Stimulated activated CD8-positive, alpha-beta memory T cell treated with anti-CD3 and anti-CD28 coated beads, Interleukin-4, amount 100 ng/mL, for 4 hours (primary cell): ENCODE results near the gene PKD1L1.
"Not testable (repeated sequence)": the region's sequence is repeated elsewhere in the genome, so short reads cannot be mapped to it uniquely, and the experiment has no call there.

Source experiments
- DNase-seq, 2 donors: peaks; one replicate each; pipeline ENCODE4 v3.0.0-alpha.2; 2020; ENCODE audit warnings: low read depth in 2 of 2, low spot score in 1 of 2

PKD1L1 gene

DNA sequence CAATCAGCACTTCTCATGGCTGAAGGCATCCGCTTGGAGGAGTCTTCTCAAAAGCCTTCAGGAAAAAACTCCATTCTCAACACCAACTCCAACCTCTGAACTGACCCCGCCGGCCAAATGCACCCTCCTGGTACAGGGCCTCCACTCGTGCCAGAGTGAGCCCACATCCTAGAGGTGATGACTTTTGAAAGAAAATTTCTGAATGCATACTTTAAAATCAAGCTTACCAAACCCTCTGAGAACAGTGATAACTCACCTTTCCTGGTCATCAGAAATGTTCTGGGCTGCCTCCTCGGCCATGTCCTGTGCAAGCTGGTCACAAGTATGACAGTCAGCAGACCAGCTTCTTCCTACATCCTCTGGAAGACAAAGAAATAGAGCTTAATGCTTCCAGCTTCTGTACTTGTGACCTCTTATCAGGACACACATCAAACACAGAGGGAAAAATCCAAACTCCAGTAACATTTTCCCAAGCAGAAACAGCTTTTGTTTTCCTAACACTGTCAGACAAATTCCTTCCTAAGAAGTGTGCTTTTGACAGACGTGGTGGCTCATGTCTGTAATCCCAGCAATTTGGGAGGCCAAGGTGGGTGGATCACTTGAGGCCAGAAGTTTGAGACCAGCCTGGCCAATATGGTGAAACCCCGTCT is at the start of gene PKD1L1:
PKD1L1 (minus strand) TSS at position 326 of the 650 bp plus-strand sequence; CDS start at position 300, 26 bp downstream.
- no peak for DNase-seq

GRCh38 chr7:47992446-47992845 is 44.2 kb upstream of the PKD1L1 start:
- no peak for DNase-seq

DNA sequence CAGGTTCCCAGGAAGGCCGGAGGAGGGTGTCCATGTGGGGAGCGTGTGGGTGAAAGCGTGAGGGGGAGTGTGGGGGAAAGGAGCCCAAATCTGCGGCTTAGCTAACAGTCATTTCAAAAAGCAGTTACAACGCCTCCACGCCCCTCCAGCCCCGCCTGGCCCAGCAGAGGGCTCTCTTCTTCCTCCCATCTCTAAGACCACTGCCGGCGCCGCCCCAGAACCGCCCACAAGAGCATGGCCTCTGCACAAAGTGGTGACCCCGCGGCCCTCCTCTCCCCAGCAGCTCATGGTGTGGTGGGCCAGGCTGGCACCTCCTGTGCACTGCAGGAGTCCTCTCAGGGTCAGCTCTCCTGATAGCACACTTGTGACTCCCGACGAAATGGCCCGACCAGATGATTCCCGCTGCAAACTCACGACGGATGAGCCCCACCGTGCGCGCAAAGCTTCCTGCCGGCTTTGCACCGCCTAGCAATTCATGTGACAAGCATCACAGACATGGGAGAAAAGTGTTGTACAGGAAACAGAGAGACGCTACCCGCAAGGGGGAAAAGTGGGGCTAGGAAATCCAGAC is 43.6 kb upstream of the PKD1L1 start:
- peak; percentile 70 to 75 for DNase-seq

DNA sequence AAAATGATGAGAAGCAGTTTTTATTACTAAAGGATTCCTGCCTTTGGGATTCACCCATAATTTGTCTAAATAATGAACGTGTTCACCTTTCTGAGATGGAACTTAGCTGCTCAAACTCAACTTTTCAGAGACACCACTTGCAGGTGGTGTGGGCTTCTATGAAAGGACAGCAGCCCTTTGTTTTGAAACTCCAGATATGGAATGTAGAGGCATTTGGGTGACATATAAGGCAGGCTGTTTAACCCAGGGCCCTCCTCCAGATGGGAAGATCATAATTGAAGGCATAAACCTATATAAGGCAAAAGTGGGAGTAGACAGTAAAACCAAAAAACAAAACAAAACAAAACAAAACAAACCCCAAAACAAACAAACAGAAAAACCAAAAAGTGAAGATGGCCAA is 43.0 kb upstream of the PKD1L1 start:
- no peak for DNase-seq

- no peak for DNase-seq
Observed at GRCh38 chr7:47990592-47990991, 42.3 kb upstream of the PKD1L1 start.

GRCh38 chr7:47989607-47990400 is 41.5 kb upstream of the PKD1L1 start:
- DNase-seq, result not testable (repeated sequence)

DNA sequence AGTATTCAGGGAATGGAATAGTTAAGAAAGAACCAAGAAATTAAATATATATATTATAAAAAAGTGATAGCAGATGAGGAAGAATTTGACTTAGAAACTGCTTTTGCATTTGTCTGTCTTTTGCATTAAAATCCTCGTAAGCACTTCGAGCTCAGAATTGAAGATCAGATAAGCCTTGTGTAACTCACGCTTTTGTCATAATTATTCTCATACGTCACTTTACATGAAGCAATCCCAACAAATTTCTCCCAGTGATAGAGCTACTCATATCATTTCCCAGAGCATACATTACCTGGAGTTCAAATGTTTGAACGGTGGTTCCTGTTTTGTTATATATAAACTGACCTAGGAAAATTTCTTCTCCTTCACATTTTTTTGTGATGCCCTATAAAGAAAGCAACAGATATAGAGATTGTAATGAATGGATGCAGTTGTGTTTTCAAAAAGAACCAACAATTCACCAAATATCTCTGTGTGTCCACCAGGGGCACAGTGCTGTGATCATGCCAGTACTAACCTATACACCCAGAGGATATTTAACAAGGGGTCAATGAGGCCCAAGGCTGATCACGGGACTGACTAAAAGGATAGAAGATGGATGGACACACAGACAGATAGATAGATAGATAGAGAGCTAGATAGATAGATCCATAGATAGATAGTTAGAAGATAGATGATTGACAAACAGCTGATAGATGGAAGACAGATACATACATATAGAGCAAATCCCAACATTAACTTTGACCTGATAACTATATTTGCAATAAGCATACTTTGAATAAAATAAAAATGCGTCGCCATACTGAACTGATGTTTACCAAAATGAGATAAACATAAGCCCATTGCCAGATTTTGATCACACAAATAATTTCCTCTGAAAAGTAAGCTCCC is 40.5 kb upstream of the PKD1L1 start:
- DNase-seq, result no peak

GRCh38 chr7:47982610-47983009 is 34.3 kb upstream of the PKD1L1 start:
- no peak for DNase-seq

- DNase-seq, result not testable (repeated sequence)
Observed at GRCh38 chr7:47980648-47981047, 32.4 kb upstream of the PKD1L1 start.

- no peak for DNase-seq
Observed at GRCh38 chr7:47979832-47980181, 31.5 kb upstream of the PKD1L1 start.

DNA sequence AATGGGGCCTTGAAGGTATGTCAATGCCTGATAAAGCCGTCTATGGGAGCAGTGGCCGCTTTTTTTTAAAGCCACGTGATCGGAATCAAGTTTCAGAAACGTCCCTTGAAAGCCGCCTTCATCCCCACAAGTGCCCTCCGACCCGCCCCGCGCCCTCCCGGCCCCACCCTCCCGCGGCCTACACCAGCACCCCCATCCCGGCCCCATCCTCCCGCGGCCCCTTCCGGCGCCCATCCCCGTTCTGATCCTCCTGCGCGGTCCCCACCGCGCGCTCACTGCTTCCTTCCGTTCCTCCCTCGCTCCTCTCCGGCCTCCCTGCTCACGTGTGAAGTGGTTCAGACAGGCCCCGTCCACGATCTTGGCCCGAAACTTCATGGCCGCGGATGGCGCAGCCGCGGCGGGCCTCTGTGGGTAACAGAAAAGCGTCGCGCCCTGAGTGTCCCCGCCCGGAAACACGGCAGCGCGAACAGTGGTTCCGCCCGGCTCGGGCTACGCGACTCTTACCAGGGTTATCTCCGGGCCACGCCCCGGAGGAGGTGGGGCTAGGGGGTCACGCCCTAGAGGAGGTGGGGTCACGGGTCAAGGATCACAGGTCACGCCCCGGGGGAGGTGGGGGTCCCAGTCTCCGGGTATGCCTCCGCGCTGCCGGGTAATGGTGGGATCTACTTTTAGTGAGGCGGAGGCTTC is 31.0 kb upstream of the PKD1L1 start, which contains the start of gene HUS1:
HUS1 (minus strand) TSS at position 471 of the 687 bp plus-strand sequence; CDS start at position 375, 96 bp downstream.
- DNase-seq, result peak; percentile 85

DNA sequence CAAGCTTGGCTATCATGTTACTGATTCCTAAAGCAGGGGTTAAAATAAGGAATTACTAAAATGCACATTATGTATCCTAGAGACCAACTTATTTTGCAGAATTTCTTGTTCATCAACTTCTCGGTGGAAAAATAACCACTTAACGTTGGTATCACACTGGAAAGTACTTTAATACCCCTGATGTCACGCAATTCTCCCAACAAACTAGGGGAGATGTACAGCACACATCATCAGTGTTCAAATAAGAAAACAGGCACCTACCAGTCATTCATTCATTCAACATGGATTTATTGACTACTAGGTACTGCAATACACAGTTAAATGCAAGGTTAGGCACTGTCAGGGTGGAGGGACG is 30.5 kb upstream of the PKD1L1 start:
- no peak for DNase-seq

GRCh38 chr7:47973739-47974138 is 25.5 kb upstream of the PKD1L1 start:
- DNase-seq, result no peak

- no peak for DNase-seq
Observed at GRCh38 chr7:47970761-47971160, 22.5 kb upstream of the PKD1L1 start.

DNA sequence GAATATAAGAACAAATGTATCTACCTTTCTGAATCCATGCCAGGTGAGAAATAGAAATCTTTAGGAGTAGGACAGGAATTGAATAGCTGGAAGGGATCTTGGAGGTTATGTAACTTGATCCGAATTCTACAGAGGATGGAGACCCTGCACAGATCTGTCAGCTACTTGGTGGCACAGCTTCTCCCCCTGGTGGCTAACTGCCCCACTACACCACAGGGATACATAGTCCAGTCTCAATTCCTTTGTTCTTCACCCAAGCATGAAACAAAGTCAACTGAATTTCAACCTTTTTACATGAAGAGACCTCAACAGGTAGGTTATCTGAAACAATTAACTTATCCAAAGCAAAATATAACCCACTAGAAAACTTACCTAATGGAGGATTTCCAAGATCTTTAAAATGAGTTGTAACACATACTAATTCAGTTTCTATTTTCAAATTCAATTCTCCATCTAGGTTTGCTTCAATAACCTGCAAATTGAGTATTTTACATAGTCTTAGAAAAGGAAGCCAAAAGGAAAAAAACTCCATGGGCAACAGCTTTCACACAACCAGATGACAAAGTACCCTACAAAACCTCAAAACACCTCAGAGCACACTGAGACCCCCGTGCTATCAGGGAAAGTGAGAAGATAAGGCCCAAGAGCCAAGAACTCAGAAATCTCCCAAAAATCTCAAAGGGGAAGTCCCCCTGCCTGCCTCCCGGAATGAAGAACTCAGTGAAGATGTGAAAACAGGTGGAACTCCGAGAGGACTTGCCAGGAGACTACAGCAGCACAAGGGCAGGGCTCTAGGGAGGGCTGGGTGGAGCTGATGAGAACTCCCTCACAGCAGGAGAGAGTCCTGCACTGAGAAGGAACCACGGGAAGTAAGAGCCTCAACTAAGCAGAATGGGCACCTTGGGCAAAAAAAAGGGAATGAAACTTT is 20.8 kb upstream of the PKD1L1 start:
- no peak for DNase-seq

DNA sequence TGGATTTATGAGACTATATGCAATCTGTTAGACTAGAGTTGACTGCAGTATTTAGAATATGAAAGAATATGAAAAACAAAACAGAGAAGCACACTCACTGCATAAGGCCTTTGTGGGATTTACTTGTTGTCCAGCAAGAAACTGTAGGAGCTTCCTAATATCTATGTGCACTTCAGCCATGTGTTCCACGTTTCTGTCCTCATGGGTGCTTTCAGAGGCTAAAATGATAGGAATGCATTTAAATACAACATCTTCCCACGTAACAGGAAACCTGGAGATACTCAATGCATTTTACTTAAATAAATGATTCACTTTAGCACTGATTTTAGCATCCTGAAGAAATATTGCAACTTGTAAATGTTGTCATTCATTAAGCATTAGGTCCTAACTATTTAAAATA is 19.4 kb upstream of the PKD1L1 start:
- DNase-seq, result no peak

DNA sequence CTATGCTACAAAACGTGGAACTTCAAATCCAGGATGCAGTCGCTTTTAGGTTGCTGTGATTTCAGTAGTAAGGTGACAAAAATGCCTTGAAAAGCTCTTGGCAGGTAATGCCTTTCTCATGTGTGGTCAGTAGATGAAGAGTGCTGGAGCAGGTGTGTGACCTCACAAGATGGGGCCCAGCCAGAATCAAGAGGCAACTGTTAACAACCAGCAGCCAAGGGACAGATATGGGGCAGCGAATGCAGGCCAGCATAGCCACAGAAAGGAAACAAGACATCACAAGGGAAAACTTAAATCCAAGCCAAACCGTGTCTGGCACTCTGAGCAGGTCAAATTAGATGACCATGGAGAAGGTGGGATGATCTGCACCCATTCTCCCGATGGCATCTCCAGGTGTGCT is 18.9 kb upstream of the PKD1L1 start:
- no peak for DNase-seq

DNA sequence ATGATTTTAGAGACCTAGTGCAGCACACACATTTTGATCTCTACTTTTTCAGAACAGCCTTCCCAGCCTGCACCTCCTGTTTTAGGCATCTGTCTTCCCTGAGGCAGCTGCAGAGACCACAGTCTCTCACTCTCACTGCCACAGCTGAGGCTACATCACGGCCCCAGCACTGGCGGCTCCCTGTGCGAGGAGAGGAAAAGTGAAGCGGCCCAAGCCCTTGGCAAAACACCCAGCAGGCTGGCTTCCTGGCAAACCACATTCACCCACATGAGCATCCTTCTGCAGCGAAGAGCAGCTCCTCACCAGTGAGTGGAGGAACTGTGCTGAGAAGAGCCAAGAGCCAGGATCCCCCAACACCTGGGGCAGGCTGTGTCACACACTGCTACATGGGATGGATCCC is 17.2 kb upstream of the PKD1L1 start:
- DNase-seq, result no peak

DNA sequence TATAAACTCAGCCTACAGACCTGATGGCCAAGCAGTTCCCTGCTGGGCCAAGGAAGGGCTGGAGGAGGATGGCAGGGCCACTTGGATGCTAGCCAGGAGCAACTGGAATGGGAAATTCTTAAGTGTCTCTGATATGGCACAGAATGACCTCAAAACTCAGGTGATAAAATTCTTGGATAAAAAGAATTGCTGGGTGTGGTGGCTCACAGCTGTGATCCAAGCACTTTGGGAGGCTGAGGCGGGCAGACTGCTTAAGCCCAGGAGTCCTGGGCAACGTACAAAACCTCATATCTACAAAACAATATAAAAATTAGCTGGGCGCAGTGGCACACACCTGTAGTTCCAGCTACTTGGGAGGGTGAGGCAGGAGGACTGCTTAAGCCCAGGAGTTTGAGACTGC is 14.0 kb upstream of the PKD1L1 start:
- DNase-seq, result no peak

- no peak for DNase-seq
Observed at GRCh38 chr7:47957156-47957555, 8.9 kb upstream of the PKD1L1 start.
